GM12878 (cell line): ENCODE results near the gene CLIP3. TPM values are rescaled to one million over a fixed set of nuclear protein-coding genes. Genes with fewer than 3 reads are reported as not detected.

Experiments
- ATAC-seq: fragments of 200-7000 bp; cut with Tn5 transposase; 3 replicates; pipeline ENCODE4 v1.9.1; 2020; ENCODE audit warnings: mild to moderate bottlenecking, moderate library complexity
- BruUV-seq: library from RNA; stranded (reverse); fragments of 400-500 nt; replicated peaks from 2 replicates; lab custom pipeline; 2021; lab: Mats Ljungman, UMichigan
- CTCF ChIA-PET: fragments of 300-600 bp; sonication (Branson Sonifier 250); formaldehyde crosslinking; extraction: SDS; loops from one replicate; lab custom pipeline; 2021; ENCODE audit warnings: inconsistent platforms; lab: Yijun Ruan, JAX
- POLR2A ChIA-PET: fragments of 350-600 bp; formaldehyde crosslinking; extraction: SDS; loops from one replicate; lab custom pipeline; 2021; ENCODE audit warnings: inconsistent platforms; lab: Charles Lee
- RAD21 ChIA-PET: fragments of 300-600 bp; sonication (Branson Sonifier 250); formaldehyde crosslinking; loops from one replicate; lab custom pipeline; 2023; ENCODE audit warnings: antibody characterized with exemption; ENCODE audit not compliant: unreplicated experiment; lab: Charles Lee
- SMC1A ChIA-PET: fragments of 300-600 bp; sonication (Branson Sonifier 250); formaldehyde crosslinking; loops from one replicate; lab custom pipeline; 2023; ENCODE audit not compliant: unreplicated experiment, uncharacterized antibody; lab: Charles Lee
- DNase-seq: peaks from one replicate; pipeline ENCODE4 v3.0.0-alpha.2; 2011; ENCODE audit warnings: low read depth, low spot score
- FAIRE-seq: peaks from 3 replicates; lab custom pipeline; 2011; peaks lifted over from hg19 to GRCh38; lab: Jason Lieb, UNC
- H2AFZ ChIP-seq: 2 replicates; pipeline ENCODE4 v1.6.0; 2011; ENCODE audit warnings: low read depth, low read length, control low read depth; ENCODE audit not compliant: control insufficient read depth
- H3K27ac ChIP-seq: 2 replicates; pipeline ENCODE4 v1.5.1; 2011; ENCODE audit warnings: control low read depth; ENCODE audit not compliant: control insufficient read depth, insufficient read depth
- H3K27me3 ChIP-seq, 2 experiments: replicated peaks in 1 of 2; 2 replicates each; pipeline versions ENCODE4 v1.6.0 to v1.6.1; 2011; ENCODE audit warnings: low read length in 1 of 2; ENCODE audit not compliant: control insufficient read depth in 2 of 2, insufficient read depth in 2 of 2
- H3K36me3 ChIP-seq, 2 experiments: 2 replicates each; pipeline ENCODE4 v1.5.1; 2011; ENCODE audit warnings: low read length in 1 of 2; ENCODE audit not compliant: control insufficient read depth in 2 of 2, insufficient read depth in 2 of 2
- H3K4me1 ChIP-seq: 2 replicates; pipeline ENCODE4 v1.6.1; 2011; ENCODE audit warnings: mild to moderate bottlenecking, low read length, moderate library complexity, mixed read lengths; ENCODE audit not compliant: control insufficient read depth, insufficient read depth
- H3K4me2 ChIP-seq: 2 replicates; pipeline ENCODE4 v1.6.0; 2011; ENCODE audit warnings: control low read depth; ENCODE audit not compliant: control insufficient read depth, insufficient read depth
- H3K4me3 ChIP-seq: fragments of 200-600 bp; sonication (generic); 2 replicates; pipeline ENCODE4 v1.5.1; 2016
- H3K79me2 ChIP-seq: 2 replicates; pipeline ENCODE4 v1.6.0; 2011; ENCODE audit warnings: low read length; ENCODE audit not compliant: control insufficient read depth, insufficient read depth
- H3K9ac ChIP-seq: 2 replicates; pipeline ENCODE4 v1.8.0; 2011; ENCODE audit warnings: low read length, control low read depth, mixed read lengths; ENCODE audit not compliant: control insufficient read depth, insufficient read depth
- H3K9me3 ChIP-seq: replicated peaks from 3 replicates; pipeline ENCODE4 v1.5.1; 2011; ENCODE audit warnings: mild to moderate bottlenecking, low read length; ENCODE audit not compliant: control insufficient read depth, insufficient read depth
- H4K20me1 ChIP-seq: 2 replicates; pipeline ENCODE4 v1.6.0; 2011; ENCODE audit not compliant: control insufficient read depth, insufficient read depth
- IRF4 ChIP-seq: IDR thresholded peaks from 2 replicates; pipeline ENCODE4 v1.6.1; 2011; ENCODE audit warnings: low read depth, low read length
- KAT2A ChIP-seq: conservative IDR thresholded peaks from 2 replicates; pipeline ENCODE4 v1.6.1; 2011; ENCODE audit warnings: low read depth, low read length; ENCODE audit not compliant: control insufficient read depth
- MEF2A ChIP-seq: IDR thresholded peaks from 2 replicates; pipeline ENCODE4 v1.6.1; 2011; ENCODE audit warnings: low read depth, mild to moderate bottlenecking, low read length, moderate library complexity; ENCODE audit not compliant: insufficient read depth
- MXI1 ChIP-seq: fragments of 150-350 bp; IDR thresholded peaks from 2 replicates; pipeline ENCODE4 v1.6.1; 2011; ENCODE audit warnings: low read depth, mild to moderate bottlenecking, inconsistent platforms, low read length, improper control_type of control experiment
- RAD21 ChIP-seq: IDR thresholded peaks from 2 replicates; pipeline ENCODE4 v1.6.1; 2011; ENCODE audit warnings: mild to moderate bottlenecking, low read depth, low read length, moderate library complexity; ENCODE audit not compliant: insufficient read depth
- SMARCA5 ChIP-seq: fragments of 450-650 bp; IDR thresholded peaks from 2 replicates; pipeline ENCODE4 v1.6.1; 2017; ENCODE audit warnings: mild to moderate bottlenecking
- SPI1 ChIP-seq: IDR thresholded peaks from 2 replicates; pipeline ENCODE4 v1.6.1; 2011; ENCODE audit warnings: low read depth, mild to moderate bottlenecking, low read length, moderate library complexity, borderline replicate concordance; ENCODE audit not compliant: insufficient read depth
- ZSCAN29 ChIP-seq: fragments of 450-650 bp; IDR thresholded peaks from 2 replicates; pipeline ENCODE4 v1.6.1; 2017; ENCODE audit warnings: mild to moderate bottlenecking, moderate library complexity
- WGBS: methylation state at CpG from one replicate; pipeline ENCODE4 v1.1.6; 2016; ENCODE audit warnings: low lambda C conversion rate; ENCODE audit not compliant: insufficient replicate concordance, insufficient coverage; ENCODE audit errors: missing lambda C conversion rate; 5-methylcytosine and 5-hydroxymethylcytosine counted together
- in situ Hi-C: fragments of 300-500 bp; cut with MboI; formaldehyde crosslinking; loops from 9 replicates; pipeline ENCODE4 v1.14.3; 2018; ENCODE audit warnings: mixed read lengths
- intact Hi-C: fragments of 100-400 bp; cut with micrococcal nuclease; formaldehyde crosslinking; loops from one replicate; pipeline ENCODE4 v1.14.2; 2022; ENCODE audit not compliant: unreplicated experiment
- polyA plus RNA-seq, 11 experiments: library from polyadenylated mRNA; depleted of rRNA in 4 of 11; unstranded in 6 of 11; stranded (reverse) in 5 of 11; fragments of >200 nt; fragmentation: Nextera tagmentation in 4 of 11; fragmentation: Illumina TruSeq in 1 of 11; extraction: Ambion mirVana in 4 of 11; extraction: Trizol in 1 of 11; gene quantifications; 1 replicate in 1 of 11; 2 replicates in 10 of 11; pipeline versions ENCODE4 v1.2.1 to v1.2.3, GENCODE V29; 2011 to 2016; ENCODE audit warnings: inconsistent platforms in 2 of 11, missing spikeins in 2 of 11, low read depth in 1 of 11
- total RNA-seq, 4 experiments: library from RNA; depleted of rRNA in 3 of 4; stranded (reverse); fragments of >200 nt in 3 of 4; fragmentation: Illumina TruSeq in 1 of 4; extraction: Trizol in 1 of 4; gene quantifications; 2 replicates each; pipeline versions ENCODE4 v1.2.1 to v1.2.3, GENCODE V29; 2013 to 2021
- TF ChIP-seq, protein P1 (sequence below): fragments of 450-650 bp; IDR thresholded peaks from 2 replicates; pipeline ENCODE4 v1.6.1; 2016; ENCODE audit warnings: mild to moderate bottlenecking
- TF ChIP-seq, protein P2 (sequence below): IDR thresholded peaks from 2 replicates; pipeline ENCODE4 v1.6.1; 2012; ENCODE audit warnings: low read depth, low read length, improper control_type of control experiment
- TF ChIP-seq, protein P3 (sequence below): fragments of 450-650 bp; IDR thresholded peaks from 2 replicates; pipeline ENCODE4 v1.6.1; 2016; ENCODE audit warnings: mild to moderate bottlenecking, moderate library complexity, borderline replicate concordance

CLIP3 gene
- total and polyA plus RNA-seq, 10 of the 15 experiments (the other 5 are each of a cell fraction or from before 2014, with no cell fraction given): 0.09 to 2.7 (median 0.45) TPM; not detected in 1

DNA sequence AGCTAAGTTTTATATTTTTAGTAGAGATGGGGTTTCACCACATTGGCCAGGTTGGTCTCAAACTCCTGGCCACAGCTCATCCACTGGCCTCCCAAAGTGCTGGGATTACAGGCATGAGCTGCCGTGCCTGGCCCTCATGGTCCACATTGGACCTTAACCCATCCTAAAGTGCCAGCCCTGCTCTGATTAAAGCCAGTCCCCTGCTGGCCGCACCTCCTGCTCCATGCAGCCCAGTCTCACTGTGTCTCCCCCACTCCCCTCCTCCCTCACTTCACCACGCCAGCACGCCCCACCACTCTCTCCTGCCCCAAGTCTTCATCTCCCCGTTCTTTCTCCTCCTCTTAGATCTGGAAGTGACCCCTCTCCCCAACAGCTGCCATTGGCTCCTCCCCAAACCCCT lies 54.4 kb downstream of the CLIP3 start:
- no peaks in the 10 kb centered on the region for H4K20me1 ChIP-seq
- H3K27me3 ChIP-seq: no peaks in the 10 kb centered on the region
- no peaks in the 10 kb centered on the region for H3K36me3 ChIP-seq
- POLR2A ChIA-PET: no interaction called here
- CTCF ChIA-PET: no interaction called here
- H3K4me3 ChIP-seq: no peak overlapping the region
- RAD21 ChIA-PET: no interaction called here
- ATAC-seq (no peak), DNase-seq (no peak), FAIRE-seq (no peak)
- H3K9me3 ChIP-seq: no peaks in the 10 kb centered on the region
- H3K27ac ChIP-seq: no peak overlapping the region
- intact Hi-C loops (no loop called here), in situ Hi-C loops (no loop called here)
- no TSS peak for BruUV-seq
- 27% methylated on average over 2 of the region's 5 CpGs for WGBS
- H3K79me2 ChIP-seq: no peaks in the 10 kb centered on the region
- H3K4me1 ChIP-seq: no peaks in the 10 kb centered on the region
- H2AFZ ChIP-seq: no peak overlapping the region
- SMC1A ChIA-PET: no interaction called here
- no peak overlapping the region for H3K4me2 ChIP-seq
- TF ChIP-seq KAT2A: no peak
- TF ChIP-seq, protein P1, sequence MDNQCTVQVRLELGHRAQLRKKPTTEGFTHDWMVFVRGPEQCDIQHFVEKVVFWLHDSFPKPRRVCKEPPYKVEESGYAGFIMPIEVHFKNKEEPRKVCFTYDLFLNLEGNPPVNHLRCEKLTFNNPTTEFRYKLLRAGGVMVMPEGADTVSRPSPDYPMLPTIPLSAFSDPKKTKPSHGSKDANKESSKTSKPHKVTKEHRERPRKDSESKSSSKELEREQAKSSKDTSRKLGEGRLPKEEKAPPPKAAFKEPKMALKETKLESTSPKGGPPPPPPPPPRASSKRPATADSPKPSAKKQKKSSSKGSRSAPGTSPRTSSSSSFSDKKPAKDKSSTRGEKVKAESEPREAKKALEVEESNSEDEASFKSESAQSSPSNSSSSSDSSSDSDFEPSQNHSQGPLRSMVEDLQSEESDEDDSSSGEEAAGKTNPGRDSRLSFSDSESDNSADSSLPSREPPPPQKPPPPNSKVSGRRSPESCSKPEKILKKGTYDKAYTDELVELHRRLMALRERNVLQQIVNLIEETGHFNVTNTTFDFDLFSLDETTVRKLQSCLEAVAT: no peak
- no peak for TF ChIP-seq RAD21
- TF ChIP-seq MXI1: no peak
- TF ChIP-seq SPI1: no peak
- TF ChIP-seq, protein P2, sequence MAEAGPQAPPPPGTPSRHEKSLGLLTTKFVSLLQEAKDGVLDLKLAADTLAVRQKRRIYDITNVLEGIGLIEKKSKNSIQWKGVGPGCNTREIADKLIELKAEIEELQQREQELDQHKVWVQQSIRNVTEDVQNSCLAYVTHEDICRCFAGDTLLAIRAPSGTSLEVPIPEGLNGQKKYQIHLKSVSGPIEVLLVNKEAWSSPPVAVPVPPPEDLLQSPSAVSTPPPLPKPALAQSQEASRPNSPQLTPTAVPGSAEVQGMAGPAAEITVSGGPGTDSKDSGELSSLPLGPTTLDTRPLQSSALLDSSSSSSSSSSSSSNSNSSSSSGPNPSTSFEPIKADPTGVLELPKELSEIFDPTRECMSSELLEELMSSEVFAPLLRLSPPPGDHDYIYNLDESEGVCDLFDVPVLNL: no peak
- no peak for TF ChIP-seq IRF4
- TF ChIP-seq SMARCA5: no peak
- TF ChIP-seq MEF2A: no peak
- TF ChIP-seq, protein P3, sequence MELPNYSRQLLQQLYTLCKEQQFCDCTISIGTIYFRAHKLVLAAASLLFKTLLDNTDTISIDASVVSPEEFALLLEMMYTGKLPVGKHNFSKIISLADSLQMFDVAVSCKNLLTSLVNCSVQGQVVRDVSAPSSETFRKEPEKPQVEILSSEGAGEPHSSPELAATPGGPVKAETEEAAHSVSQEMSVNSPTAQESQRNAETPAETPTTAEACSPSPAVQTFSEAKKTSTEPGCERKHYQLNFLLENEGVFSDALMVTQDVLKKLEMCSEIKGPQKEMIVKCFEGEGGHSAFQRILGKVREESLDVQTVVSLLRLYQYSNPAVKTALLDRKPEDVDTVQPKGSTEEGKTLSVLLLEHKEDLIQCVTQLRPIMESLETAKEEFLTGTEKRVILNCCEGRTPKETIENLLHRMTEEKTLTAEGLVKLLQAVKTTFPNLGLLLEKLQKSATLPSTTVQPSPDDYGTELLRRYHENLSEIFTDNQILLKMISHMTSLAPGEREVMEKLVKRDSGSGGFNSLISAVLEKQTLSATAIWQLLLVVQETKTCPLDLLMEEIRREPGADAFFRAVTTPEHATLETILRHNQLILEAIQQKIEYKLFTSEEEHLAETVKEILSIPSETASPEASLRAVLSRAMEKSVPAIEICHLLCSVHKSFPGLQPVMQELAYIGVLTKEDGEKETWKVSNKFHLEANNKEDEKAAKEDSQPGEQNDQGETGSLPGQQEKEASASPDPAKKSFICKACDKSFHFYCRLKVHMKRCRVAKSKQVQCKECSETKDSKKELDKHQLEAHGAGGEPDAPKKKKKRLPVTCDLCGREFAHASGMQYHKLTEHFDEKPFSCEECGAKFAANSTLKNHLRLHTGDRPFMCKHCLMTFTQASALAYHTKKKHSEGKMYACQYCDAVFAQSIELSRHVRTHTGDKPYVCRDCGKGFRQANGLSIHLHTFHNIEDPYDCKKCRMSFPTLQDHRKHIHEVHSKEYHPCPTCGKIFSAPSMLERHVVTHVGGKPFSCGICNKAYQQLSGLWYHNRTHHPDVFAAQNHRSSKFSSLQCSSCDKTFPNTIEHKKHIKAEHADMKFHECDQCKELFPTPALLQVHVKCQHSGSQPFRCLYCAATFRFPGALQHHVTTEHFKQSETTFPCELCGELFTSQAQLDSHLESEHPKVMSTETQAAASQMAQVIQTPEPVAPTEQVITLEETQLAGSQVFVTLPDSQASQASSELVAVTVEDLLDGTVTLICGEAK: no peak
- TF ChIP-seq ZSCAN29: no peak
- no peak overlapping the region for H3K9ac ChIP-seq
